A549 treated with CORT108297 at 1 μM for 4 hours (cell line): Measurements from ENCODE around the gene MALL. TPM values are rescaled to one million over a fixed set of nuclear protein-coding genes. Genes with fewer than 3 reads are reported as not detected.

ENCODE experiments used
- total RNA-seq: library from RNA; stranded (reverse); fragments of 200-300 nt; extraction: Qiagen RNA extraction; gene quantifications from 5 replicates; pipeline ENCODE4 v1.2.3, GENCODE V29; 2022

Gene MALL
- 134 to 158 TPM (median 138 TPM) in 5 replicates for total RNA-seq

DNA sequence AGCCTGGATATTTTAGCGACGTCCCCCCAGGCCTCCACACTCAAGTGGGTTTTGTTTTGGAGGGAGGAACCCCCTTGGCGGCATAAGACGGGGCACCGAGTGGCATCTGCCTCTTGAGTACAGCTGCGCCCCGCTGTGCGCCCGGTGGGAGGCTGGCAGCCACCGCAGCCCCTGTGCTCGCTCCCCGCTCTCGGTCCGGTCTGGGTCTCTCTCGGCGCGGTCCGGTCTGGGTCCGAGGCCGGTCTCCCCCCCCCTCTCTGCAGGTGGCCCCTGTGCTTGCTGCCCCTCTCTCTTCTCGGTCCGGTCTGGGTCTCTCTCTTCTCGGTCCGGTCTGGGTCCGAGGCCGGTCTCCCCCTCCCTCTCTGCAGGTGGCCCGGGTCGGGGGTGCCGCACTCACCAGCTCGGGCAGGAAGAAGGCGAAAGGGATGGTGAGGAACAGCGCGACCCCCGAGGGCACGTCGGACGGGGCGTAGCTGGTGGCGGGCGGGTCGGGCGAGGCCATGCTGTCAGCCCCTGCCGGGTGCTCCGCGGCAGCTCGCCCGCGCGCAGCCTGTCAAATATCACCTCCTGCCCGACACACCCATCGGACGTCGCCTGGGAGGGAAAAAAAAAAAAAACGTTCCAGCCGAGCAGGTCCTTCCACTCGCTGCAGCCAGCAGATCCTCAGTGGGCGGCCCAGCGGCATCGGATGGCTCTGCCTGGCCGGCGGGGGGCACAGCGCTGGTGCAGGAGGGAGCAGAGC, at the start of gene MALL:
Gene MALL (minus strand): TSS at position 532 of the 742 bp plus-strand sequence. CDS start 30 bp downstream, at position 502.

Other genes starting within 250 kb of the MALL start
- gene LIMS3, start 217.1 kb downstream of the MALL start, total RNA-seq, result not detected in 5 replicates
- 6.6 to 8.8 TPM (median 7.2 TPM) in 5 replicates for gene NPHP1, start 89.2 kb upstream of the MALL start, total RNA-seq
- gene MTLN, start 96.7 kb upstream of the MALL start, total RNA-seq, result 117 to 139 TPM (median 135 TPM) in 5 replicates